Measurements from ENCODE around the gene FAR2.

The FAR2 gene

GRCh38 chr12:29207120-29207519 is 58.0 kb downstream of the FAR2 start:
- peak; percentile 78 to 93 (median 88) for DNase-seq

GRCh38 chr12:29208060-29208459 is 59.0 kb downstream of the FAR2 start:
- DNase-seq, result peak; percentile 62 to 68 (median 68)

- DNase-seq, result peak; percentile 30 to 34 (median 31)
Measured at GRCh38 chr12:29208936-29209701, 60.0 kb downstream of the FAR2 start.

GRCh38 chr12:29211696-29212095 is 62.6 kb downstream of the FAR2 start:
- peak; percentile 22 to 47 (median 22) for DNase-seq

- peak; percentile 20 to 44 (median 34) for DNase-seq
Measured at GRCh38 chr12:29212682-29213403, 63.8 kb downstream of the FAR2 start.

- DNase-seq, result peak; percentile 41 to 64 (median 58)
Measured at GRCh38 chr12:29216266-29216665, 67.2 kb downstream of the FAR2 start.

- peak; percentile 70 to 78 (median 75) for DNase-seq
Measured at GRCh38 chr12:29216797-29217575, 67.9 kb downstream of the FAR2 start.

- no peak for DNase-seq
Measured at GRCh38 chr12:29220632-29221336, 71.7 kb downstream of the FAR2 start.

GRCh38 chr12:29222200-29222599 is 73.1 kb downstream of the FAR2 start:
- no peak for DNase-seq

- peak; percentile 43 to 66 (median 62) for DNase-seq
Measured at GRCh38 chr12:29223426-29223825, 74.3 kb downstream of the FAR2 start.

- no peak for DNase-seq
Measured at GRCh38 chr12:29223956-29224543, 75.0 kb downstream of the FAR2 start.

GRCh38 chr12:29224572-29224971 is 75.5 kb downstream of the FAR2 start:
- no peak for DNase-seq

- no peak for DNase-seq
Measured at GRCh38 chr12:29225834-29226233, 76.8 kb downstream of the FAR2 start.

- no peak for DNase-seq
Measured at GRCh38 chr12:29226616-29227015, 77.5 kb downstream of the FAR2 start.

GRCh38 chr12:29228474-29229157 is 79.5 kb downstream of the FAR2 start:
- DNase-seq, result no peak

GRCh38 chr12:29229158-29229505 is 80.1 kb downstream of the FAR2 start:
- DNase-seq, result no peak

GRCh38 chr12:29229937-29230336 is 80.9 kb downstream of the FAR2 start:
- DNase-seq, result no peak

GRCh38 chr12:29230800-29231560 is 81.9 kb downstream of the FAR2 start:
- no peak for DNase-seq

- DNase-seq, result no peak
Measured at GRCh38 chr12:29232086-29232485, 83.0 kb downstream of the FAR2 start.

GRCh38 chr12:29234552-29234951 is 85.5 kb downstream of the FAR2 start:
- DNase-seq, result no peak
